ENCODE measurements around the gene LARP6. TPM values are rescaled to one million over a fixed set of nuclear protein-coding genes. Genes with fewer than 3 reads are reported as not detected.

The LARP6 gene
- total RNA-seq (2012; rRNA removed) (36.4 and 78.3 TPM in 2 replicates), polyA plus RNA-seq (2012; rRNA removed) (135 and 146 TPM in 2 replicates), Bru-seq, nascent RNA (percentile 82 among the genes with signal in this experiment), BruChase-seq, experiment 1, labeled RNA remaining after a 6-hour chase (percentile 74 among the genes with signal in this experiment), BruChase-seq, experiment 2, labeled RNA remaining after a 2-hour chase (percentile 66 among the genes with signal in this experiment)
- polyA plus RNA-seq (2012; cell fraction: cytosol; rRNA removed): 160 and 262 TPM in 2 replicates
- 56.0 and 108 TPM in 2 replicates for polyA plus RNA-seq (2012; cell fraction: nucleus; rRNA removed; ENCODE audit: low replicate concordance)
- long read RNA-seq, full-length matches to known transcripts: 100 of 124 reads
- long read RNA-seq, partial matches to known transcripts: 5 of 124 reads
- long read RNA-seq, other reads (novel, unspliced or antisense): 19 of 124 reads

GRCh38 chr15:70853973-70854665 lies at the start of gene LARP6:
Gene LARP6 (minus strand): TSS chr15:70854157. CDS start chr15:70854088, 69 bp downstream.
- in situ Hi-C loops (cut with MboI; ENCODE audit: low sequenced_read_pairs) (no loop called here), dilution Hi-C loops (cut with HindIII; ENCODE audit: low sequenced_read_pairs, unreplicated experiment) (no loop called here), intact Hi-C loops (cut with micrococcal nuclease) (no loop called here)
- Histone ChIP-seq H2AK9ac (replicated peaks; ENCODE audit: low read depth, low read length, poor library complexity) (peak within 1 kb of the TSS; percentile 92), H3K23ac (ENCODE audit: low read depth, low read length) (peak within 1 kb of the TSS; percentile 93), H2BK15ac (ENCODE audit: low read depth, low read length) (peak within 1 kb of the TSS; percentile 81; the same call in 2 of the 3 replicates), H3K9me3 (ENCODE audit: control insufficient read depth, insufficient read depth, low read length) (no peaks in the 10 kb centered on the region), H2BK120ac (ENCODE audit: low read depth, low read length) (peak within 1 kb of the TSS; percentile 87), H2BK20ac (ENCODE audit: low read depth, low read length) (peak within 1 kb of the TSS; percentile 48), H3K4me1 (ENCODE audit: control insufficient read depth, insufficient read depth, low read length) (peaks cover 23% of the 10 kb centered on the region), H3K27ac (ENCODE audit: insufficient read depth, low read length) (peak within 1 kb of the TSS; percentile 99), H4K5ac (ENCODE audit: low read depth, low read length) (peak within 1 kb of the TSS; percentile 96), H4K20me1 (ENCODE audit: insufficient read depth, low read length) (peaks cover 22% of the 10 kb centered on the region), H3K14ac (replicated peaks; ENCODE audit: low read depth, low read length) (peak within 1 kb of the TSS; percentile 95), H3K4me2 (ENCODE audit: low read depth, low read length) (peak within 1 kb of the TSS; percentile 95), H2AFZ (replicated peaks; ENCODE audit: low read length, poor library complexity) (peak within 1 kb of the TSS; percentile 92), H3K4me3 (ENCODE audit: insufficient read depth, low read depth, low read length) (peak within 1 kb of the TSS; percentile 95), H3K9me1 (ENCODE audit: insufficient read depth, low read length) (peaks cover 12% of the 10 kb centered on the region), H3K18ac (ENCODE audit: low read depth, low read length) (peak within 1 kb of the TSS; percentile 91), H3K9ac (ENCODE audit: low read depth, low read length) (peak within 1 kb of the TSS; percentile 97), H4K91ac (ENCODE audit: insufficient read depth, low read depth, low read length) (peak within 1 kb of the TSS; percentile 90), H3K4ac (ENCODE audit: low read depth, low read length) (peak within 1 kb of the TSS; percentile 96), H3K27me3 (ENCODE audit: control insufficient read depth, insufficient read depth, low read length) (no peaks in the 10 kb centered on the region), H2BK5ac (ENCODE audit: low read depth, low read length, poor library complexity, severe bottlenecking) (peak within 1 kb of the TSS; percentile 95), H4K8ac (ENCODE audit: low read depth in 2 of 2, low read length in 2 of 2) (peak within 1 kb of the TSS; percentile 73 to 91), H2AK5ac (ENCODE audit: low read depth, low read length) (peak within 1 kb of the TSS; percentile 97), H3K79me1 (ENCODE audit: low read depth in 1 of 2, low read length in 2 of 2) (peaks cover 13 to 43% of the 10 kb centered on the region in 2 experiments), H3K36me3 (ENCODE audit: control insufficient read depth, insufficient read depth, low read length) (peaks cover 8% of the 10 kb centered on the region), H3K56ac (ENCODE audit: extremely low read depth, insufficient read depth, low read length) (peak within 1 kb of the TSS; percentile 74)
- DNase-seq (peak; percentile 36), ATAC-seq (ENCODE audit: low read depth) (peak; percentile 77)
- ChIA-PET CTCF (interaction anchor here (1.0 to 1.6 kb wide), 2 partner anchors 21 to 30 kb away, joined by 4 to 6 read pairs; no protein-coding TSS in a partner anchor), POLR2A (ENCODE audit: unreplicated experiment) (interaction anchor here (0.6 kb wide), 1 partner anchor 30 kb away, joined by 4 read pairs; no protein-coding TSS in a partner anchor)
- TF ChIP-seq MAZ (IDR thresholded peaks at IDR 0.05; ENCODE audit: borderline replicate concordance, low read depth, low read length) (peak; percentile 16; the same call in 1 of the 2 replicates), BHLHE40 (IDR thresholded peaks at IDR 0.05; ENCODE audit: low read depth, low read length) (no peak)
- no TSS peak for BruUV-seq (replicated peaks)
- 0% methylated on average over 5 of the region's 78 CpGs; no CpG with 5 or more reads in 1 of the 2 experiments for WGBS, 2 experiments (ENCODE audit: extremely low coverage in 2 of 2, insufficient read length in 1 of 2)

Data from IMR-90 (cell line).